Common myeloid progenitor, CD34-positive (primary cell): ENCODE measurements around the gene DKK3.

Source experiments
- CTCF ChIA-PET: fragments of 350-600 bp; sonication (Branson Sonifier 250); formaldehyde crosslinking; loops from one replicate; lab custom pipeline; 2021; ENCODE audit warnings: antibody characterized with exemption; lab: Charles Lee
- POLR2A ChIA-PET: fragments of 350-600 bp; sonication (Branson Sonifier 250); formaldehyde crosslinking; loops from one replicate; lab custom pipeline; 2021; ENCODE audit warnings: antibody characterized with exemption; lab: Charles Lee
- DNase-seq, 3 donors: peaks; one replicate each; pipeline versions ENCODE4 v3.0.0 to v3.0.0-alpha.2; 2013
- H3K27ac ChIP-seq, 2 experiments: 1 replicate in 1 of 2; 2 replicates in 1 of 2; pipeline ENCODE4 v1.7.0; 2013; ENCODE audit warnings: inconsistent platforms in 2 of 2, low read length in 2 of 2, mild to moderate bottlenecking in 2 of 2, low read depth in 1 of 2, moderate library complexity in 1 of 2; ENCODE audit not compliant: severe bottlenecking in 2 of 2, insufficient read depth in 1 of 2, poor library complexity in 1 of 2
- H3K27me3 ChIP-seq, 5 experiments: replicated peaks in 2 of 5; 1 replicate in 3 of 5; 2 replicates in 2 of 5; pipeline versions ENCODE4 v1.6.1 to v1.7.0; 2013; ENCODE audit warnings: low read length in 4 of 5, mild to moderate bottlenecking in 2 of 5, moderate library complexity in 2 of 5, inconsistent platforms in 1 of 5; ENCODE audit not compliant: insufficient read depth in 5 of 5, control insufficient read depth in 4 of 5
- H3K36me3 ChIP-seq, 4 experiments: 1 replicate in 2 of 4; 2 replicates in 2 of 4; pipeline versions ENCODE4 v1.6.1 to v1.7.0; 2013; ENCODE audit warnings: low read length in 3 of 4, control low read depth in 1 of 4, mild to moderate bottlenecking in 1 of 4; ENCODE audit not compliant: control insufficient read depth in 4 of 4, insufficient read depth in 4 of 4
- H3K4me1 ChIP-seq, 4 experiments: 1 replicate in 3 of 4; 2 replicates in 1 of 4; pipeline versions ENCODE4 v1.6.1 to v1.7.1; 2013; ENCODE audit warnings: low read length in 3 of 4, mild to moderate bottlenecking in 3 of 4, control low read depth in 1 of 4, inconsistent platforms in 1 of 4, moderate library complexity in 1 of 4; ENCODE audit not compliant: control insufficient read depth in 4 of 4, insufficient read depth in 4 of 4; ENCODE audit errors: control extremely low read depth in 1 of 4
- H3K4me3 ChIP-seq, 7 experiments: 1 replicate in 4 of 7; 2 replicates in 3 of 7; pipeline versions ENCODE4 v1.5.1 to v1.7.0; 2013; ENCODE audit warnings: mild to moderate bottlenecking in 7 of 7, low read length in 6 of 7, moderate library complexity in 6 of 7, inconsistent platforms in 2 of 7, low read depth in 2 of 7, control low read depth in 1 of 7; ENCODE audit not compliant: insufficient read depth in 4 of 7, control insufficient read depth in 1 of 7; ENCODE audit errors: extremely low read depth in 1 of 7
- H3K9me3 ChIP-seq, 5 experiments: 1 replicate in 4 of 5; 2 replicates in 1 of 5; pipeline versions ENCODE4 v1.6.1 to v1.7.1; 2013; ENCODE audit warnings: low read length in 4 of 5, mild to moderate bottlenecking in 2 of 5, inconsistent platforms in 1 of 5, low read depth in 1 of 5, moderate library complexity in 1 of 5; ENCODE audit not compliant: control insufficient read depth in 4 of 5, insufficient read depth in 2 of 5; ENCODE audit errors: control extremely low read depth in 1 of 5
- WGBS: methylation state at CpG from one replicate; pipeline ENCODE4 v1.1.5; 2013; ENCODE audit not compliant: insufficient coverage; 5-methylcytosine and 5-hydroxymethylcytosine counted together

The DKK3 gene

GRCh38 chr11:11987503-11988022, 20.9 kb downstream of the DKK3 start:
- no peak overlapping the region for H3K4me3 ChIP-seq
- WGBS: 100% methylated on average over 1 of the region's 1 CpG
- H3K36me3 ChIP-seq: no peaks in the 10 kb centered on the region
- POLR2A ChIA-PET: no interaction called here
- no peak overlapping the region for H3K27ac ChIP-seq
- peaks cover 0 to 4% (median 0%) of the 10 kb centered on the region in 5 experiments for H3K27me3 ChIP-seq
- peaks cover 0 to 2% (median 0%) of the 10 kb centered on the region in 5 experiments for H3K9me3 ChIP-seq
- H3K4me1 ChIP-seq: no peaks in the 10 kb centered on the region
- peak in 2 of 3 donors; percentile 4 to 26 for DNase-seq
- CTCF ChIA-PET: interaction anchor here (1.4 kb wide), 1 partner anchor 20 kb away, joined by 3 read pairs; no protein-coding TSS in a partner anchor

DNA sequence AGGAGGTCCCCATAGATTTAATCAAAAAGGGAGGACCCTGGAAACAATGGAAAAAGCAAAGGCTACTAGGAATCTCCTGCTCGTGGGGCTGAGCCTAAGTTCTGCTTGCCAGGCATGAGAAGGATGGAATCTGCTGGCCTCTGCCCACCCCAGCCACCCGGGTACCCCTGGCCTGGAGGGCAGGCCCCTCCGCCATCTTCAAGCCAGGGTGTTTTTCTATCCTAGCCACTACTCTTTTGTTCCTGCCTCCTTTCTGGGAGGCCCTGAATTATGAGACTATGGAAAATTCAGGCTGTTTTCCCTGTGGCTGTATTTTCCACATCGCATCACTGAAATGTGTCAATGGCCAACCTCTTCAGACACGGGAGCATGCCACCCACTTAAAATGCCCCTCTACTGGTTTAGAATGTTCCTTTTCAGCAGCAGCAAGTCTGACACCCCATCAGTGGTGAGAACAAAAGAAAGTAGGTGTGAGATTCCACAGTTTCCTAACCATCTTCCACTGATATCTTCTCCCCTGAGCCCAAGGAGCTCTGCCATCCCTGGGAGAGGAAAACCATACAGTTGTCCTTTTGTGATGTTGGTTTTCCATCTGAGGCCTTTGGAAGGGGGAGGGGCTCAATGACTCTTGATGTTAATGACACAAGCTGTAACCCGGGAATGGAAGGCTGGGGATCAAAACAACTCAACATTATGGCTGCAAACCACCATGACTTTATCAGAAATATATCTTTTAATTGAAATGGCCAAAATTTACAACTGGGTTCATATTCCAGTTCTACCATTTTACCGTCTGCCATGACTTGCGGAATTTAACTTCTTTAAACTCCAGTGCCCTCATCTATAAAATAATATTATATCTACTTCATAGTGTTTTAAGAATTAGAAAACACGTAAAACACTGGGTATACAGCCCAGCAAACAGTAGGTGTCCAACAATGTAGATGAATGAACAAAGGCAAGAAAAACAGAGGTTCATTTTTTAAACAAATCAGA, 22.2 kb downstream of the DKK3 start:
- POLR2A ChIA-PET: no interaction called here
- H3K27ac ChIP-seq: no peak overlapping the region

DNA sequence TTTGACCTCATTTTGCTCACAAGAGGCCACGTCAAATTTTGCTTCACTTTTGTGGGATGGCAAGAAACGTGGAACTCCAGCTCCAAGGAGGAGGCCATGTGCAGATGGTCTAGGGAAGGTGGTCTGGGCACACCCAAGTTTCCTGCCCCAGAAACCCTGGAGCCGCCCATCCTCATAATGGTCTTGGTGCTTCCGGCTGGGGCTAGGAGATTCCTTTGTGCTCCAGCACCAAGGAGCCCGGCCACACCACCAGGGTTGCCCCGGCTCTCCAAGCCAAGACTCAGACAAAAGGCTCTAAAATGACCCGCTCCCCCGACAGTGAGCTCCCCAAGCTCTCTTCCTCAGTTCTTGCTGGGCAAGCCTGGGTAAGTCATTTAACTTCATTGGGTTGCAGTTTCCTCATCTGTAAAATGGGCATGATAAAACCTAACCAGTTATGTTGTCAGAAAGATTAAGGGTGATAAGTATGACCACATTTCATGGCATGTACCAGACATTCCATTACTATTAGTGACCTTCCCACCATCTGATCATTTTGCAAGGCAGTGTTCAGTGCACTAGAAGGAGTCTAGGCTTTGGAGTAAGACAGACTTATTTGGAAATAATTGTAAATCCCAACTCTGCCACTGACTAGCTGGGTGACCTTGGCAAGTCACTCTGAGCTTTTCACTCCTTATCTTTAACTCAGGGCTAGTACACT, 23.3 kb downstream of the DKK3 start:
- no peaks in the 10 kb centered on the region for H3K27me3 ChIP-seq
- DNase-seq: no peak
- no peaks in the 10 kb centered on the region for H3K9me3 ChIP-seq
- H3K27ac ChIP-seq: no peak overlapping the region
- no peak overlapping the region for H3K4me3 ChIP-seq
- CTCF ChIA-PET: interaction anchor here (0.7 to 0.8 kb wide), 2 partner anchors 9 to 10 kb away, joined by 3 read pairs; no protein-coding TSS in a partner anchor
- WGBS: 93% methylated on average over 8 of the region's 8 CpGs
- POLR2A ChIA-PET: no interaction called here
- no peaks in the 10 kb centered on the region for H3K36me3 ChIP-seq
- H3K4me1 ChIP-seq: no peaks in the 10 kb centered on the region

More for the DNA sequence above, 22.2 kb downstream of the DKK3 start:
- no peaks in the 10 kb centered on the region for H3K4me1 ChIP-seq
- peaks cover 0 to 2% (median 0%) of the 10 kb centered on the region in 5 experiments for H3K9me3 ChIP-seq
- H3K36me3 ChIP-seq: no peaks in the 10 kb centered on the region
- DNase-seq: no peak
- CTCF ChIA-PET: interaction anchor here (0.7 to 1.4 kb wide), 2 partner anchors 8 to 19 kb away, joined by 3 read pairs; no protein-coding TSS in a partner anchor
- no peak overlapping the region for H3K4me3 ChIP-seq
- H3K27me3 ChIP-seq: peaks cover 0 to 4% (median 0%) of the 10 kb centered on the region in 5 experiments
- WGBS: 100% methylated on average over 7 of the region's 9 CpGs

GRCh38 chr11:11984563-11984962, 23.9 kb downstream of the DKK3 start:
- POLR2A ChIA-PET: no interaction called here
- Histone ChIP-seq H3K4me1 (no peaks in the 10 kb centered on the region), H3K27ac (no peak overlapping the region), H3K4me3 (no peak overlapping the region), H3K36me3 (no peaks in the 10 kb centered on the region), H3K9me3 (no peaks in the 10 kb centered on the region), H3K27me3 (no peaks in the 10 kb centered on the region)
- CTCF ChIA-PET: interaction anchor here (0.8 kb wide), 1 partner anchor 11 kb away, joined by 3 read pairs; no protein-coding TSS in a partner anchor
- peak in 1 of 3 donors; percentile 20 for DNase-seq
- 35% methylated on average over 4 of the region's 5 CpGs for WGBS

- DNase-seq: no peak
- no peaks in the 10 kb centered on the region for H3K27me3 ChIP-seq
- ChIA-PET CTCF (no interaction called here), POLR2A (no interaction called here)
- 67% methylated on average over 3 of the region's 5 CpGs for WGBS
- H3K36me3 ChIP-seq: no peaks in the 10 kb centered on the region
- H3K27ac ChIP-seq: no peak overlapping the region
- H3K9me3 ChIP-seq: no peaks in the 10 kb centered on the region
- H3K4me1 ChIP-seq: no peaks in the 10 kb centered on the region
- no peak overlapping the region for H3K4me3 ChIP-seq
Measured at GRCh38 chr11:11983427-11983826, 25.0 kb downstream of the DKK3 start.

GRCh38 chr11:11982975-11983374, 25.5 kb downstream of the DKK3 start:
- DNase-seq: no peak
- Histone ChIP-seq H3K9me3 (no peaks in the 10 kb centered on the region), H3K27me3 (no peaks in the 10 kb centered on the region), H3K36me3 (no peaks in the 10 kb centered on the region), H3K4me3 (no peak overlapping the region), H3K27ac (no peak overlapping the region), H3K4me1 (no peaks in the 10 kb centered on the region)
- 100% methylated on average over 1 of the region's 2 CpGs for WGBS
- ChIA-PET POLR2A (no interaction called here), CTCF (no interaction called here)
